Smooth muscle cell of the coronary artery (primary cell): ENCODE data around the gene PRPS1L1. TPM values are rescaled to one million over a fixed set of nuclear protein-coding genes. Genes with fewer than 3 reads are reported as not detected.

ENCODE experiments used
- total RNA-seq: library from RNA; depleted of rRNA; stranded (reverse); fragments of >200 nt; gene quantifications from 2 replicates; pipeline ENCODE4 v1.2.3, GENCODE V29; 2014; ENCODE audit warnings: low replicate concordance

PRPS1L1 gene
- total RNA-seq = not detected in 2 replicates

DNA sequence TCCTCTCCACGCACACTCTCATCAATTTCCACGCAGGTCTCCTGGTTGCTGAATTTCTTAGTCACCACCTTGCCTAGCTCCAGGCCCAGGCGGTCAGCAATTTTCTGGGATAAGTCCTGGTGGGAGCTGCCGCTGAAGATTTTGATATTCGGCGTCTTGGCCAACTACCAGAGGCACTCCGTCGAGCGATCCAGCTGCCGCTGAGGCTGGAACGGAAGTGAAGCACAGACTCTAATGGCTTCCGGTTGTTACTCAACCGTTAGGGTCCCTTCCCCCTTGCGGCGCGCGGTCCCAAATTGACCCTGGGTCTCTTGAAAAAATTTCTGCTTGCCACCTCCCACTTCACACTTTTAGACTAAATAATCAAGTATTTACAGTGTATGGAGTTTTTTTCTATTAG, at the start of gene PRPS1L1:
PRPS1L1 (minus strand) TSS at position 219 of the 400 bp plus-strand sequence.

Other genes starting within 250 kb of the PRPS1L1 start
- 24.4 and 33.1 TPM in 2 replicates for gene SNX13, start 87.4 kb downstream of the PRPS1L1 start, total RNA-seq